ENCODE measurements around the gene ZYX. TPM values are rescaled to one million over a fixed set of nuclear protein-coding genes. Genes with fewer than 3 reads are reported as not detected.
A peak's percentile ranks its signal among the peaks of the same experiment; 100 is the strongest.
"Not testable (repeated sequence)": the region's sequence is repeated elsewhere in the genome, so short reads cannot be mapped to it uniquely, and the experiment has no call there.

ZYX gene
- total RNA-seq, 1 donor from 2014 or later: 86.2 TPM

GRCh38 chr7:143391462-143392404 is 10.6 kb downstream of the ZYX start:
- H3K9me3 ChIP-seq: no peaks in the 10 kb centered on the region
- peak overlapping the region; percentile 86 for H3K27ac ChIP-seq
- TF ChIP-seq POLR2AphosphoS5 (IDR thresholded peaks at IDR 0.05; ENCODE audit: insufficient read depth in 1 of 2, low read depth in 1 of 2) (peak; percentile 73 to 81), CTCF (IDR thresholded peaks at IDR 0.05) (no peak), POLR2A (IDR thresholded peaks at IDR 0.05) (no peak)
- no peak for DNase-seq (ENCODE audit: extremely low spot score in 2 of 2)
- H3K36me3 ChIP-seq: peaks cover 0 to 32% of the 10 kb centered on the region in 2 donors
- H3K4me3 ChIP-seq: peak overlapping the region; percentile 3 to 14
- intact Hi-C loops (cut with DNase I): loop anchor here (1.0 kb wide), 1 partner anchor 8 kb away; no protein-coding TSS in a partner anchor
- H3K27me3 ChIP-seq: no peaks in the 10 kb centered on the region
- H3K4me1 ChIP-seq: peaks cover 37% of the 10 kb centered on the region

GRCh38 chr7:143392427-143392826 is 11.3 kb downstream of the ZYX start:
- peaks cover 0 to 32% of the 10 kb centered on the region in 2 donors for H3K36me3 ChIP-seq
- intact Hi-C loops (cut with DNase I): not testable (repeated sequence)

GRCh38 chr7:143392875-143393266 is 11.7 kb downstream of the ZYX start:
- peaks cover 0 to 31% of the 10 kb centered on the region in 2 donors for H3K36me3 ChIP-seq
- intact Hi-C loops (cut with DNase I): no loop called here
- H3K4me3 ChIP-seq: no peak overlapping the region
- H3K4me1 ChIP-seq: peaks cover 30% of the 10 kb centered on the region
- no peaks in the 10 kb centered on the region for H3K27me3 ChIP-seq
- DNase-seq (ENCODE audit: extremely low spot score in 2 of 2): no peak
- H3K27ac ChIP-seq: peak overlapping the region; percentile 86
- TF ChIP-seq POLR2A (IDR thresholded peaks at IDR 0.05): no peak
- TF ChIP-seq POLR2AphosphoS5 (IDR thresholded peaks at IDR 0.05; ENCODE audit: insufficient read depth in 1 of 2, low read depth in 1 of 2): no peak
- no peak for TF ChIP-seq CTCF (IDR thresholded peaks at IDR 0.05)
- no peaks in the 10 kb centered on the region for H3K9me3 ChIP-seq

More at GRCh38 chr7:143392427-143392826, 11.3 kb downstream of the ZYX start:
- DNase-seq (ENCODE audit: extremely low spot score in 2 of 2); H3K27me3 ChIP-seq; H3K4me3 ChIP-seq; H3K9me3 ChIP-seq: not testable (repeated sequence)
- Histone ChIP-seq H3K27ac (peak overlapping the region; percentile 86), H3K4me1 (peaks cover 31% of the 10 kb centered on the region)

- no peak overlapping the region for H3K4me3 ChIP-seq
- H3K36me3 ChIP-seq: peaks cover 0 to 25% of the 10 kb centered on the region in 2 donors
- no peak for DNase-seq (ENCODE audit: extremely low spot score in 2 of 2)
- intact Hi-C loops (cut with DNase I): no loop called here
- TF ChIP-seq POLR2AphosphoS5 (IDR thresholded peaks at IDR 0.05; ENCODE audit: insufficient read depth in 1 of 2, low read depth in 1 of 2) (no peak), POLR2A (IDR thresholded peaks at IDR 0.05) (no peak), CTCF (IDR thresholded peaks at IDR 0.05) (no peak)
- H3K9me3 ChIP-seq: no peaks in the 10 kb centered on the region
- peaks cover 30% of the 10 kb centered on the region for H3K4me1 ChIP-seq
- H3K27ac ChIP-seq: no peak overlapping the region
- H3K27me3 ChIP-seq: no peaks in the 10 kb centered on the region
Measured at GRCh38 chr7:143393267-143394041, 12.3 kb downstream of the ZYX start.

- Histone ChIP-seq H3K4me3 (no peak overlapping the region), H3K27ac (no peak overlapping the region), H3K36me3 (peaks cover 0 to 19% of the 10 kb centered on the region in 2 donors), H3K27me3 (no peaks in the 10 kb centered on the region), H3K4me1 (peaks cover 30% of the 10 kb centered on the region), H3K9me3 (no peaks in the 10 kb centered on the region)
- TF ChIP-seq POLR2A (IDR thresholded peaks at IDR 0.05): no peak
- TF ChIP-seq POLR2AphosphoS5 (IDR thresholded peaks at IDR 0.05; ENCODE audit: insufficient read depth in 1 of 2, low read depth in 1 of 2): no peak
- no peak for TF ChIP-seq CTCF (IDR thresholded peaks at IDR 0.05)
- intact Hi-C loops (cut with DNase I): no loop called here
- DNase-seq (ENCODE audit: extremely low spot score in 2 of 2): no peak
Measured at GRCh38 chr7:143394068-143394467, 12.9 kb downstream of the ZYX start.

All from vagina (tissue), 2 donors.